SK-N-SH (cell line): ENCODE results near the gene ST6GALNAC3. TPM values are rescaled to one million over a fixed set of nuclear protein-coding genes. Genes with fewer than 3 reads are reported as not detected.

Experiments used
- CTCF ChIA-PET: fragments of 300-600, 350-600 bp; formaldehyde crosslinking; extraction: SDS; loops from one replicate; lab custom pipeline; 2021; lab: Yijun Ruan, JAX
- POLR2A ChIA-PET: fragments of 350-600 bp; sonication (Branson Sonifier 250); formaldehyde crosslinking; extraction: SDS; loops from one replicate; lab custom pipeline; 2020; ENCODE audit warnings: antibody characterized with exemption, inconsistent platforms; lab: Yijun Ruan, JAX
- DNase-seq: peaks from one replicate; pipeline ENCODE4 v3.0.0; 2012
- H2AFZ ChIP-seq: fragments of 200-600 bp; sonication (generic); 2 replicates; pipeline ENCODE4 v1.8.1; 2016; ENCODE audit warnings: antibody characterized with exemption, mild to moderate bottlenecking, low read depth
- H3F3A ChIP-seq: fragments of 200-600 bp; sonication (generic); replicated peaks from 2 replicates; pipeline ENCODE3; 2016; ENCODE audit warnings: antibody characterized with exemption, mild to moderate bottlenecking; ENCODE audit not compliant: insufficient read depth
- H3K27ac ChIP-seq, 2 experiments: fragments of 200-500 bp in 1 of 2; fragments of 200-600 bp in 1 of 2; sonication (Bioruptor generic) in 1 of 2; sonication (generic), shearing (Covaris generic) in 1 of 2; 2 replicates each; pipeline versions ENCODE4 v1.5.1 to v1.6.1; 2014 to 2016; ENCODE audit warnings: low read depth in 2 of 2, inconsistent platforms in 1 of 2, low read length in 1 of 2, mild to moderate bottlenecking in 1 of 2, mixed read lengths in 1 of 2
- H3K27me3 ChIP-seq: fragments of 200-600 bp; sonication (generic), shearing (Covaris generic); 2 replicates; pipeline ENCODE4 v1.6.1; 2016; ENCODE audit warnings: mixed run types; ENCODE audit not compliant: insufficient read depth
- H3K36me3 ChIP-seq, 2 experiments: fragments of 200-500 bp in 1 of 2; fragments of 200-600 bp in 1 of 2; sonication (Bioruptor generic) in 1 of 2; sonication (generic) in 1 of 2; replicated peaks in 1 of 2; 2 replicates each; pipeline versions ENCODE3 to v1.5.1; 2014 to 2016; ENCODE audit warnings: low read length in 1 of 2, mild to moderate bottlenecking in 1 of 2; ENCODE audit not compliant: insufficient read depth in 2 of 2, control insufficient read depth in 1 of 2
- H3K4me1 ChIP-seq, 2 experiments: fragments of 200-500 bp in 1 of 2; fragments of 200-600 bp in 1 of 2; sonication (Bioruptor generic) in 1 of 2; sonication (generic), shearing (Covaris generic) in 1 of 2; 2 replicates each; pipeline versions ENCODE4 v1.5.1 to v1.6.1; 2014 to 2016; ENCODE audit warnings: low read depth in 1 of 2, low read length in 1 of 2, mixed run types in 1 of 2; ENCODE audit not compliant: insufficient read depth in 2 of 2, control insufficient read depth in 1 of 2
- H3K4me2 ChIP-seq: fragments of 200-600 bp; sonication (generic), shearing (Covaris generic); 2 replicates; pipeline ENCODE4 v1.6.1; 2017; ENCODE audit warnings: mixed run types
- H3K4me3 ChIP-seq, 2 experiments: fragments of 200-500 bp in 1 of 2; fragments of 200-600 bp in 1 of 2; sonication (Bioruptor generic) in 1 of 2; sonication (generic), shearing (Covaris generic) in 1 of 2; 2 replicates each; pipeline versions ENCODE4 v1.5.1 to v1.8.1; 2014 to 2016; ENCODE audit warnings: low read depth in 2 of 2, inconsistent platforms in 1 of 2, low read length in 1 of 2, mild to moderate bottlenecking in 1 of 2, mixed read lengths in 1 of 2, moderate library complexity in 1 of 2
- H3K79me2 ChIP-seq: fragments of 200-600 bp; sonication (generic); 2 replicates; pipeline ENCODE4 v1.8.1; 2017; ENCODE audit warnings: mild to moderate bottlenecking; ENCODE audit not compliant: insufficient read depth
- H3K9ac ChIP-seq: fragments of 200-600 bp; sonication (generic); 2 replicates; pipeline ENCODE4 v1.6.1; 2017; ENCODE audit warnings: mixed run types
- H3K9me2 ChIP-seq: fragments of 200-600 bp; sonication (generic); 2 replicates; pipeline ENCODE4 v1.6.1; 2017; ENCODE audit warnings: mixed run types
- H3K9me3 ChIP-seq: fragments of 200-600 bp; sonication (generic); 2 replicates; pipeline ENCODE4 v1.6.1; 2017; ENCODE audit warnings: mixed run types, mild to moderate bottlenecking, moderate library complexity
- H4K20me1 ChIP-seq: fragments of 200-600 bp; sonication (generic); 2 replicates; pipeline ENCODE4 v1.6.1; 2017; ENCODE audit warnings: mild to moderate bottlenecking, mixed run types; ENCODE audit not compliant: insufficient read depth
- ELF1 ChIP-seq: IDR thresholded peaks from 2 replicates; pipeline ENCODE4 v1.4.0; 2012
- FOSL2 ChIP-seq: IDR thresholded peaks from 2 replicates; pipeline ENCODE4 v1.4.0; 2012; ENCODE audit warnings: low read depth, mild to moderate bottlenecking, moderate library complexity, borderline replicate concordance
- FOXJ3 ChIP-seq: sonication (generic); formaldehyde crosslinking; IDR thresholded peaks from 2 replicates; pipeline ENCODE4 v1.5.1; 2020; ENCODE audit warnings: mild to moderate bottlenecking, missing genetic modification reagents
- GATA2 ChIP-seq: sonication (generic); formaldehyde crosslinking; IDR thresholded peaks from 2 replicates; pipeline ENCODE4 v1.5.0; 2020; ENCODE audit warnings: mild to moderate bottlenecking, missing genetic modification reagents
- IRF3 ChIP-seq: fragments of 150-350 bp; IDR thresholded peaks from 2 replicates; pipeline ENCODE4 v1.6.1; 2016; ENCODE audit warnings: mild to moderate bottlenecking, low read depth, low read length
- MEF2A ChIP-seq: IDR thresholded peaks from 2 replicates; pipeline ENCODE4 v1.4.0; 2012; ENCODE audit warnings: low read depth, borderline replicate concordance
- MXI1 ChIP-seq: IDR thresholded peaks from 2 replicates; pipeline ENCODE4 v1.6.1; 2012; ENCODE audit warnings: mild to moderate bottlenecking, low read depth, low read length, improper control_type of control experiment
- NRF1 ChIP-seq: IDR thresholded peaks from 2 replicates; pipeline ENCODE4 v1.6.1; 2012; ENCODE audit warnings: low read depth, mild to moderate bottlenecking, low read length
- RCOR1 ChIP-seq: fragments of 150-350 bp; IDR thresholded peaks from 2 replicates; pipeline ENCODE4 v1.6.1; 2017; ENCODE audit warnings: antibody characterized with exemption, low read length
- REST ChIP-seq: IDR thresholded peaks from 2 replicates; pipeline ENCODE4 v1.6.1; 2012; ENCODE audit warnings: mild to moderate bottlenecking, low read depth, low read length, moderate library complexity
- SMC3 ChIP-seq: IDR thresholded peaks from 2 replicates; pipeline ENCODE4 v1.6.1; 2012; ENCODE audit warnings: low read depth, low read length, improper control_type of control experiment
- TAF1 ChIP-seq: IDR thresholded peaks from 2 replicates; pipeline ENCODE4 v1.6.1; 2012; ENCODE audit warnings: low read depth, mild to moderate bottlenecking, low read length, moderate library complexity, borderline replicate concordance
- TCF12 ChIP-seq: IDR thresholded peaks from 2 replicates; pipeline ENCODE4 v1.4.0; 2012
- TEAD4 ChIP-seq: IDR thresholded peaks from 2 replicates; pipeline ENCODE4 v1.4.0; 2012; ENCODE audit warnings: mild to moderate bottlenecking, borderline replicate concordance; ENCODE audit not compliant: insufficient read depth
- YY1 ChIP-seq: IDR thresholded peaks from 2 replicates; pipeline ENCODE4 v1.4.0; 2012; ENCODE audit warnings: low read depth, mild to moderate bottlenecking
- ZBTB33 ChIP-seq: IDR thresholded peaks from 2 replicates; pipeline ENCODE4 v1.4.0; 2012; ENCODE audit warnings: low read depth, borderline replicate concordance
- WGBS: methylation state at CpG from one replicate; pipeline ENCODE4 v1.1.6; 2017; ENCODE audit warnings: low lambda C conversion rate; 5-methylcytosine and 5-hydroxymethylcytosine counted together
- polyA plus RNA-seq, 3 experiments: library from polyadenylated mRNA; depleted of rRNA; stranded (reverse); fragments of >200 nt; gene quantifications; 2 replicates each; pipeline ENCODE4 v1.2.3, GENCODE V29; 2012

ST6GALNAC3 gene
- polyA plus RNA-seq, 1 of the 3 experiments (the other 2 are of a cell fraction) = 8.1 TPM

GRCh38 chr1:76130992-76131391, 56.4 kb downstream of the ST6GALNAC3 start:
- Histone ChIP-seq H3K79me2 (no peaks in the 10 kb centered on the region), H3F3A (no peaks in the 10 kb centered on the region), H3K9me2 (no peaks in the 10 kb centered on the region), H3K36me3 (peaks cover 0 to 8% of the 10 kb centered on the region in 2 experiments), H2AFZ (no peak overlapping the region), H3K9ac (no peak overlapping the region), H3K27ac (no peak overlapping the region), H3K4me1 (peaks cover 0 to 2% of the 10 kb centered on the region in 2 experiments; a peak in 1 of 4 replicates), H3K4me3 (no peak overlapping the region), H3K9me3 (no peaks in the 10 kb centered on the region), H3K27me3 (no peaks in the 10 kb centered on the region), H4K20me1 (no peaks in the 10 kb centered on the region), H3K4me2 (no peak overlapping the region)
- ChIA-PET CTCF (no interaction called here), POLR2A (no interaction called here)
- no peak for DNase-seq
- TF ChIP-seq ZBTB33 = no peak
- no peak for TF ChIP-seq FOXJ3 (CRISPR knock-in tag)
- no peak for TF ChIP-seq YY1
- no peak for TF ChIP-seq MEF2A
- no peak for TF ChIP-seq IRF3
- no peak for TF ChIP-seq TAF1
- TF ChIP-seq MXI1 = no peak
- no peak for TF ChIP-seq TCF12
- no peak for TF ChIP-seq SMC3
- no peak for TF ChIP-seq TEAD4
- no peak for TF ChIP-seq NRF1
- no peak for TF ChIP-seq GATA2
- TF ChIP-seq ELF1 = no peak
- WGBS = 95% methylated on average over 4 of the region's 4 CpGs

- peaks cover 0 to 2% of the 10 kb centered on the region in 2 experiments for H3K36me3 ChIP-seq
- ChIA-PET POLR2A (no interaction called here), CTCF (interaction anchor here (1.4 kb wide), 1 partner anchor 11 kb away, joined by 4 read pairs; no protein-coding TSS in a partner anchor)
- H4K20me1 ChIP-seq = no peaks in the 10 kb centered on the region
- peaks cover 0 to 2% of the 10 kb centered on the region in 2 experiments; a peak in 1 of 4 replicates for H3K4me1 ChIP-seq
- no peak for TF ChIP-seq RCOR1
- TF ChIP-seq REST = no peak
- no peak for TF ChIP-seq GATA2
- TF ChIP-seq FOSL2 = no peak
- no peak for TF ChIP-seq TAF1
- H2AFZ ChIP-seq = no peak overlapping the region
- H3F3A ChIP-seq = no peaks in the 10 kb centered on the region
- no peak overlapping the region for H3K4me2 ChIP-seq
- no peaks in the 10 kb centered on the region for H3K9me3 ChIP-seq
- H3K79me2 ChIP-seq = no peaks in the 10 kb centered on the region
- H3K27ac ChIP-seq = no peak overlapping the region
- H3K9ac ChIP-seq = no peak overlapping the region
- H3K27me3 ChIP-seq = no peaks in the 10 kb centered on the region
- WGBS = 100% methylated on average over 2 of the region's 2 CpGs
- no peak overlapping the region for H3K4me3 ChIP-seq
- no peaks in the 10 kb centered on the region for H3K9me2 ChIP-seq
- DNase-seq = no peak
These were observed 59.4 kb downstream of the ST6GALNAC3 start for GRCh38 chr1:76133977-76134376.
